Coronary artery (tissue), 2 donors: Measurements from ENCODE around the gene SMAD2.
"Not testable (repeated sequence)": the region's sequence is repeated elsewhere in the genome, so short reads cannot be mapped to it uniquely, and the experiment has no call there.

Experiments used
- DNase-seq: peaks from one replicate; pipeline ENCODE4 v3.0.0-alpha.2; 2017; ENCODE audit warnings: low spot score
- H3K27ac ChIP-seq, 2 donors: fragments of 200-600 bp; sonication (generic); one replicate each; pipeline ENCODE4 v1.5.1; 2016 to 2019
- H3K4me3 ChIP-seq: fragments of 200-600 bp; sonication (generic); 2 replicates; pipeline ENCODE4 v1.5.1; 2016; ENCODE audit warnings: mild to moderate bottlenecking, moderate library complexity
- CTCF ChIP-seq: fragments of 200-600 bp; sonication (generic); IDR thresholded peaks from one replicate; pipeline ENCODE4 v1.5.1; 2019; ENCODE audit warnings: antibody characterized with exemption

The SMAD2 gene

GRCh38 chr18:47775961-47776360 lies 154.5 kb downstream of the SMAD2 start:
- TF ChIP-seq CTCF = no peak
- Histone ChIP-seq H3K4me3 (no peak overlapping the region), H3K27ac (no peak overlapping the region)
- DNase-seq = no peak

DNA sequence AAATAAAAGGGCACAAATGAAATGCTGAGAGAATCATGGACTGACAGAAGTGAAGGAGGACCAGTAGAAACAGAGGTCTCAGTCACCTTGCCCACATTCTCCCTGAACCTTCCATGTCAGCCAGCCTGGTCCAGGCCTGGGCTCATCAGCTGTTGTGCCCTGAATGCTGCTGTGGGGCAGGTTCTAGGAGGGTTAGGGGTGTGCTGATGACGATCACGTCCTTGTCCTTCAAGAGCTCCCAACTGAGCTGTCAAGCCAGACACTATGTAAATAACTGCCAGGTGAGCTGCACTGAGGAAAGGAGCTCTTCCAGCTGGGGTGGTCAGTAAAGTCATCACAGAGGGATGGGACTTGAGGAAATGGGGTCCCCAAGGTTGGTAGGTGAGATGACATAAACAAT lies 156.5 kb downstream of the SMAD2 start:
- no peak for TF ChIP-seq CTCF
- no peak for DNase-seq
- no peak overlapping the region for H3K27ac ChIP-seq
- H3K4me3 ChIP-seq = no peak overlapping the region

GRCh38 chr18:47772374-47773248 lies 157.8 kb downstream of the SMAD2 start:
- H3K27ac ChIP-seq = no peak overlapping the region
- no peak overlapping the region for H3K4me3 ChIP-seq
- no peak for TF ChIP-seq CTCF
- no peak for DNase-seq

DNA sequence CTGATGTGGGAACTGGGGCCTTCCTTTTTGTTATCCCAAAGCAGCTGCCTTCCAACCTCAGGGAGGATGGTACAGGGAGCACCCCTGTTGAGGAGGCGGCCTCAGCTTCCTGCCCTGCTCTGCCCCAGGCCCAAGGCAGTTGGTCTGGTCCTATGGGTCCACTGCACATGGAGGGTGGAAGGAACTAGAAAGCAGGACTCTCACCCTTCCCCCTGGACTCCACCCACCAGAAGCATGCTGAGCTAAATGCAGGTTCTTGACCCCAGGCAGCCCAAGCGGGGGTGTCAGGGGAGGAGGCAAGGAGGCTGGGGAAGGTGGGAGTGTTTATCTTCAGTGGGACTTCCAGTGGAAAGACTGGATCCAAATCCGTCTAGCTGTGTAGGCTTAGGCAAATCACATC lies 158.5 kb downstream of the SMAD2 start:
- DNase-seq = no peak
- TF ChIP-seq CTCF = no peak
- H3K4me3 ChIP-seq = no peak overlapping the region
- H3K27ac ChIP-seq = no peak overlapping the region

GRCh38 chr18:47767699-47768098 lies 162.8 kb downstream of the SMAD2 start:
- no peak for DNase-seq
- H3K4me3 ChIP-seq = no peak overlapping the region
- no peak overlapping the region for H3K27ac ChIP-seq
- no peak for TF ChIP-seq CTCF

DNA sequence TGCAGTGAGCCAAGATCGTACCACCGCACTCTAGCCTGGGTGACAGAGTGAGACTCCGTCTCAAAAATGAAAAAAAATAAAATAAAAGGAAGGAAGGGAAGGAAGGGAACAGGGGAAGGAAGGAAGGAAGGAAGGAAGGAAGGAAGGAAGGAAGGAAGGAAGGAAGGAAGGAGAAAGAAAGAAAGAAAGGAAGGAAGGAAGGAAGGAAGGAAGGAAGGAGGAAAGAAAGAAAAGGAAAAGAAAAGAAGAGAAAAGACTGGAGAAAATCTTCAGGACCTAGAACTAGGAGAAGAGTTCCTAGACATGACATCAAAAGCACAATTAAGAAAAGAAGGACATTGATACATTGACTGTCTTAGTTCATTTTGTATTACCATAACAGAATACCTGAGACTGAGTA lies 163.3 kb downstream of the SMAD2 start:
- DNase-seq, H3K27ac ChIP-seq: not testable (repeated sequence)

More for the DNA sequence above, 163.3 kb downstream of the SMAD2 start:
- H3K4me3 ChIP-seq = not testable (repeated sequence)
